SK-N-MC (cell line): ENCODE results near the gene MACROD2.

Experiments used
- DNase-seq: peaks from one replicate; pipeline ENCODE4 v3.0.0-alpha.2; 2011; ENCODE audit warnings: low read depth, low spot score
- H3K27ac ChIP-seq: fragments of 200-600 bp; sonication (generic); 2 replicates; pipeline ENCODE4 v1.5.1; 2016; ENCODE audit warnings: mixed run types
- H3K36me3 ChIP-seq: fragments of 200-600 bp; sonication (generic); 2 replicates; pipeline ENCODE4 v1.6.1; 2017; ENCODE audit warnings: antibody characterized with exemption, low read length, mixed read lengths; ENCODE audit not compliant: insufficient read depth
- H3K4me3 ChIP-seq: fragments of 200-600 bp; sonication (generic); 2 replicates; pipeline ENCODE4 v1.5.1; 2016
- H3K9ac ChIP-seq: fragments of 200-600 bp; sonication (generic); 2 replicates; pipeline ENCODE4 v1.8.0; 2017; ENCODE audit warnings: mixed run types, mixed read lengths; ENCODE audit not compliant: insufficient read length
- H3K9me3 ChIP-seq: fragments of 200-600 bp; sonication (generic); 2 replicates; pipeline ENCODE4 v1.6.1; 2017; ENCODE audit warnings: low read depth, mild to moderate bottlenecking, antibody characterized with exemption, low read length, moderate library complexity, mixed read lengths
- EZH2 ChIP-seq: fragments of 200-600 bp; sonication (generic); IDR thresholded peaks from one replicate; pipeline ENCODE4 v1.6.1; 2017; ENCODE audit warnings: antibody characterized with exemption
- FOXP2 ChIP-seq: optimal IDR thresholded peaks from 2 replicates; pipeline ENCODE3; 2011; ENCODE audit warnings: mild to moderate bottlenecking, moderate library complexity; ENCODE audit not compliant: insufficient read depth; ENCODE audit errors: extremely low read length, control extremely low read depth
- POLR2AphosphoS5 ChIP-seq: IDR thresholded peaks from 2 replicates; pipeline ENCODE4 v1.6.1; 2012; ENCODE audit warnings: mild to moderate bottlenecking, low read depth, low read length, borderline replicate concordance

The MACROD2 gene

DNA sequence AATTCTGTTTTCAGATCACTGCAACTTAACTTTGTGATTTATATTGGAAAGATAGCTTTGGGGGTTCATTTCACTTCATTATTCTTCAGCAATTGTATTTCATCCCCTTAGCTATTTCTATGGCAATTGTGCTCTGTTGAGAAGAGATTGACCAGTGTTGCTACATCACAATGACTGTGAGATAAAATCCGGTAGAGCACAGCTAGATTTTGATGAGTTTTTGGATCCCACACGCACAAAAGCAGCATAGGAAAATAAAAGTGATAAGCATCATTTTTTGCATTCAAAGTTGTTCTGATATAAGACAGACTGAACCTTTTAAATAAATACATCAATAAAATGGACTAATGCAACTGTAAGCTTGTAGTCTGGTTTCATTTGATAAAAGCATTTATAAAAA is 1843.2 kb downstream of the MACROD2 start:
- no peak overlapping the region for H3K9ac ChIP-seq
- H3K9me3 ChIP-seq, result no peaks in the 10 kb centered on the region
- no peak for TF ChIP-seq POLR2AphosphoS5
- no peak for TF ChIP-seq EZH2
- TF ChIP-seq FOXP2, result no peak
- no peak overlapping the region for H3K4me3 ChIP-seq
- H3K36me3 ChIP-seq, result no peaks in the 10 kb centered on the region
- no peak overlapping the region for H3K27ac ChIP-seq
- no peak for DNase-seq

DNA sequence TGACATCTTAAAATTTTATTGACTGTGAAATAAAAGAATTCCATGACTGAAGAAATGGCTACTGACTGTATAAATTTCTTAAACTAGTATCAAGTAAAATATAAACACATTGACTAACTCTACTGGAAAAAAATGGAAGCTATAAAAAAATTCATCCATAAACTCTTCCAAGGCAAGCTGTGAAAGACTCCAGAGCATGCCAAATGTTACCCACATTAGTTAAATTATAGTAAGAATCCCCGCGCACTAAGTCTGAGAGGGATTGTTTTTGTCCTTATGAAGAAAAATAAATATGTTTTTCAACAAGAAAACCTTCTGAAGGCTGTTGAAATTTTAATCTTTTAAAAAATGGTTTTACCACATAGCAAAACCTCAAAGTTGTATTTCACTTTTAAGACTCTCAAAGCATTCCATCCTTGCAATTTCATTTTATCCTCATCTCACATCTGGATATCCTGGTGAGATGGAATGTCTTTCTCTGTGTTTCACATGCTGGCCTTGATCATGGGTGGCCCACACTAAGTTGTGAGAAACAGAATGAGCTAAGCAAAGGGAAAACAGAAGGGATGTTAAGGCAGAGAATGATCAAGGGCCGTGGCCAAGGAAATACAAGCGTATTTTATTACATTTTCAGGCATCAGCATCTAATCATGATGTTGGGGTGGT is 1845.5 kb downstream of the MACROD2 start:
- H3K36me3 ChIP-seq, result no peaks in the 10 kb centered on the region
- H3K27ac ChIP-seq, result no peak overlapping the region
- no peak overlapping the region for H3K4me3 ChIP-seq
- no peaks in the 10 kb centered on the region for H3K9me3 ChIP-seq
- TF ChIP-seq POLR2AphosphoS5, result no peak
- TF ChIP-seq FOXP2, result no peak
- no peak for TF ChIP-seq EZH2
- no peak for DNase-seq
- H3K9ac ChIP-seq, result no peak overlapping the region

- Histone ChIP-seq H3K27ac (no peak overlapping the region), H3K9me3 (no peaks in the 10 kb centered on the region), H3K4me3 (no peak overlapping the region), H3K9ac (no peak overlapping the region), H3K36me3 (no peaks in the 10 kb centered on the region)
- no peak for DNase-seq
- TF ChIP-seq EZH2 (no peak), FOXP2 (no peak), POLR2AphosphoS5 (no peak)
These were observed 1847.6 kb downstream of the MACROD2 start for GRCh38 chr20:15842872-15843271.

GRCh38 chr20:15843777-15844176 is 1848.5 kb downstream of the MACROD2 start:
- no peaks in the 10 kb centered on the region for H3K9me3 ChIP-seq
- TF ChIP-seq EZH2, result no peak
- TF ChIP-seq FOXP2, result no peak
- no peak for TF ChIP-seq POLR2AphosphoS5
- no peaks in the 10 kb centered on the region for H3K36me3 ChIP-seq
- DNase-seq, result no peak
- H3K27ac ChIP-seq, result no peak overlapping the region
- H3K4me3 ChIP-seq, result no peak overlapping the region
- no peak overlapping the region for H3K9ac ChIP-seq

- Histone ChIP-seq H3K9me3 (no peaks in the 10 kb centered on the region), H3K4me3 (no peak overlapping the region), H3K36me3 (no peaks in the 10 kb centered on the region), H3K9ac (no peak overlapping the region), H3K27ac (no peak overlapping the region)
- TF ChIP-seq FOXP2, result no peak
- TF ChIP-seq EZH2, result no peak
- TF ChIP-seq POLR2AphosphoS5, result no peak
- no peak for DNase-seq
These were observed 1852.0 kb downstream of the MACROD2 start for GRCh38 chr20:15847196-15847784.

GRCh38 chr20:15848126-15848525 is 1852.8 kb downstream of the MACROD2 start:
- no peaks in the 10 kb centered on the region for H3K36me3 ChIP-seq
- H3K9me3 ChIP-seq, result no peaks in the 10 kb centered on the region
- DNase-seq, result no peak
- TF ChIP-seq EZH2 (no peak), POLR2AphosphoS5 (no peak), FOXP2 (no peak)
- H3K27ac ChIP-seq, result no peak overlapping the region
- H3K9ac ChIP-seq, result no peak overlapping the region
- H3K4me3 ChIP-seq, result no peak overlapping the region

- H3K9ac ChIP-seq, result no peak overlapping the region
- no peaks in the 10 kb centered on the region for H3K9me3 ChIP-seq
- H3K27ac ChIP-seq, result no peak overlapping the region
- no peaks in the 10 kb centered on the region for H3K36me3 ChIP-seq
- TF ChIP-seq POLR2AphosphoS5 (no peak), FOXP2 (no peak), EZH2 (no peak)
- no peak for DNase-seq
- no peak overlapping the region for H3K4me3 ChIP-seq
These were observed 1853.8 kb downstream of the MACROD2 start for GRCh38 chr20:15848995-15849610.

DNA sequence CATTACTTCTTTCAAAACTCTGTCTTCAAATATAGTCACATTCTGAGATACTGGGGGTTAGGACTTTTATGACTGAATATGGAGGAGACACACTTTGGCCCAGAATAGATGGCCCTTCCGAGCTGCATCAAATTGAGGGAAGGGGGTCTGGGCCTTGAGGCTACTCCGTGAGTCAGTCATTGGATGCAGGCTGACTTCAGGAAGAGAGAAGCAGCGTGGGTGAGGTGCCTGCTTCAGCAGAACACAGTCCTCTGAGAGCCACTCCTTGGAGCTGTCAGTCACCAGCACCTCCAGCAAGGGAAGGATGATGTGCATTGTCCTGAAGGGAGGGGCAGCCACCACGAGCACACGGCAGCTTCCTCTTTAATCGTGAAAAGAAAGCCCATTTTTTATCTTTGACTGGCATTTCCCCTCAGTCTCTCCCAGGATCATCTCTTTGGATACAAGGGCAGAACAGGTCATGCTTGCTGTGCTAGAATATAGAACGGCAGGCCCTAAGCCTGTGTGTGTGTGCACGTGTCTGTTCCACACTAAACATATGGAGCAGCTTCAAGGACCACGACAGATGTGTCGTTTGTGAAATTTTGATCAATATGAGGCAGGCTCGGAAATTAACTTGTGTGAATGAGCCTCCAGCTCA is 1856.4 kb downstream of the MACROD2 start:
- no peak for DNase-seq
- TF ChIP-seq POLR2AphosphoS5, result no peak
- no peak for TF ChIP-seq EZH2
- TF ChIP-seq FOXP2, result no peak
- Histone ChIP-seq H3K9me3 (no peaks in the 10 kb centered on the region), H3K27ac (no peak overlapping the region), H3K4me3 (no peak overlapping the region), H3K36me3 (no peaks in the 10 kb centered on the region), H3K9ac (no peak overlapping the region)
